ENCODE results near the gene CALCB. TPM values are rescaled to one million over a fixed set of nuclear protein-coding genes. Genes with fewer than 3 reads are reported as not detected.
"Not testable (repeated sequence)": the region's sequence is repeated elsewhere in the genome, so short reads cannot be mapped to it uniquely, and the experiment has no call there.

The CALCB gene
- total RNA-seq, 1 donor from 2014 or later: not detected

DNA sequence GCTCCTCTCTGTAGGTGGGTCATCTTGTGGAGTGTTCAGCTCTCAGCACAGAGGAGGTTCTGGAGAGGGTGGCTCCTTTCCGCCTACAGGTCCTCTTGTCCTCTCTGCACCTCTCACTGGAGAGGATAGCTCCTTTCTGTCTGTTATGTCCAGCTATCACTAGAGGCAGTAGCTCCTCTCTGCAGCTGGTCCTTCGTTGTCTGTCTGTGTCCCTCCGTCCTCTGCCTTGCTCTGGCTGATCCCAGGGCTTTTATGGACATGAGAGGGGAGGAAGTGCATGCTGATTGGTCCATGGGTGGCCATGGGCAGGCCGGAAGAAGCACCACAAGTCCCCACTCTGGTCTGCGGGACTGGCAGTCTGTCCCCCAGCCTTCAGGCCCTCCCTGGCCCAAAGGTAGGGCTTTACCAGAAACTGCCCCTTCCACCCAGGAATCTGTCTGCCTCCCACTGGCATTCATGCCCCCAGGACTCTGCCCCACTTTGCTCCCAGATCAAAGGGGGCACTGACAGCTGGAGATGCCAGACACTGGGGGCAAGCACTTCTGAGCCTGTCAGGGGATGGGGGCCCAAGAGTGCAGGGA is 38.6 kb upstream of the CALCB start:
- Mint-ChIP-seq H3K4me1 (ENCODE audit: low read depth) (no peaks in the 10 kb centered on the region), H3K27me3 (peaks cover 18% of the 10 kb centered on the region), H3K36me3 (ENCODE audit: insufficient read depth) (no peaks in the 10 kb centered on the region), H3K9me3 (ENCODE audit: low read depth) (no peaks in the 10 kb centered on the region), H3K27ac (no peak overlapping the region), H3K4me3 (ENCODE audit: low read depth) (no peak overlapping the region)
- no peak for DNase-seq (ENCODE audit: low spot score, unreplicated experiment)
- TF ChIP-seq, protein P1, sequence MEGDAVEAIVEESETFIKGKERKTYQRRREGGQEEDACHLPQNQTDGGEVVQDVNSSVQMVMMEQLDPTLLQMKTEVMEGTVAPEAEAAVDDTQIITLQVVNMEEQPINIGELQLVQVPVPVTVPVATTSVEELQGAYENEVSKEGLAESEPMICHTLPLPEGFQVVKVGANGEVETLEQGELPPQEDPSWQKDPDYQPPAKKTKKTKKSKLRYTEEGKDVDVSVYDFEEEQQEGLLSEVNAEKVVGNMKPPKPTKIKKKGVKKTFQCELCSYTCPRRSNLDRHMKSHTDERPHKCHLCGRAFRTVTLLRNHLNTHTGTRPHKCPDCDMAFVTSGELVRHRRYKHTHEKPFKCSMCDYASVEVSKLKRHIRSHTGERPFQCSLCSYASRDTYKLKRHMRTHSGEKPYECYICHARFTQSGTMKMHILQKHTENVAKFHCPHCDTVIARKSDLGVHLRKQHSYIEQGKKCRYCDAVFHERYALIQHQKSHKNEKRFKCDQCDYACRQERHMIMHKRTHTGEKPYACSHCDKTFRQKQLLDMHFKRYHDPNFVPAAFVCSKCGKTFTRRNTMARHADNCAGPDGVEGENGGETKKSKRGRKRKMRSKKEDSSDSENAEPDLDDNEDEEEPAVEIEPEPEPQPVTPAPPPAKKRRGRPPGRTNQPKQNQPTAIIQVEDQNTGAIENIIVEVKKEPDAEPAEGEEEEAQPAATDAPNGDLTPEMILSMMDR (IDR thresholded peaks at IDR 0.05; ENCODE audit: unreplicated experiment): no peak

DNA sequence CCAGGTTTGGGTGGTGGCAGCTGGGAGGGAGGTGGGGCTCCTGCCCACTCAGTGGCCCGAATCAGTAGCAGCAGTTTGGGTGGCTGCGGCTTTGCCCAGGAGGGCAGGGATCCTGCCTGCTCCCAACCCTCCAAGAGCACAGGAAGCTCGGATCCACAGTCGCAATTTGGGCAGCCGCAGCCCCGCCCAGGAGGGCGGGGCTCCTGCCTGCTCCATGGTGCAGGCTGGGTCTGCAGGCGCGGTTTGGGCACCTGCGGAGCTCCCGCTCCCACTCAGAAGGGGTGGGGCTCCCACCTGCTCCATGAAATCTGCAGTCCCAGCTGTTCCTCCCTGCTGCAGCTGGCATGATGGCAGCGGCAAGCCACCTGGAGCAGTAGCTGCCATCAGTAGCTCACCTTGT is 38.1 kb upstream of the CALCB start:
- TF ChIP-seq, protein P1 (IDR thresholded peaks at IDR 0.05; ENCODE audit: unreplicated experiment): no peak
- Mint-ChIP-seq H3K27me3 (peaks cover 18% of the 10 kb centered on the region), H3K4me3 (ENCODE audit: low read depth) (no peak overlapping the region), H3K27ac (no peak overlapping the region), H3K9me3 (ENCODE audit: low read depth) (no peaks in the 10 kb centered on the region), H3K4me1 (ENCODE audit: low read depth) (no peaks in the 10 kb centered on the region), H3K36me3 (ENCODE audit: insufficient read depth) (no peaks in the 10 kb centered on the region)
- no peak for DNase-seq (ENCODE audit: low spot score, unreplicated experiment)

DNA sequence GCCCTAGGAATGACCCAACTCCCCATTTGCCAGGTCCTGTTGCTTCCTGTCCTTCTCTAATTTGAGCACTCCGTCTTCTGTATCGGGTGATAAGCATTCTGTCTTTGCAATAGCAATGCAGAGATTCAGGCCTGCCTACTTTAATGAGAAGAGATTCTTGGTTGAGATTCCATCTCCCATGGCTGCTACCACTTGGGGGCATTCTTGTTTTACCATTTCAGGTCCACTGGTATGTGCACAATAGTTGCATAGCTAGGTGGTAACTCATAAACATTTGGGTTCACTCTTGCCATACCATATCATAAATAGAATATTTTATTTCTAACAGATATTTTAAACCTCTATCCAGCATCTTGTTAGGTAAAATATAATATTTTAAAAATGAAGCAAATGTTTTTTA is 34.4 kb upstream of the CALCB start:
- Mint-ChIP-seq H3K27ac (no peak overlapping the region), H3K36me3 (ENCODE audit: insufficient read depth) (no peaks in the 10 kb centered on the region), H3K9me3 (ENCODE audit: low read depth) (no peaks in the 10 kb centered on the region), H3K27me3 (peaks cover 4% of the 10 kb centered on the region), H3K4me1 (ENCODE audit: low read depth) (no peaks in the 10 kb centered on the region), H3K4me3 (ENCODE audit: low read depth) (no peak overlapping the region)
- no peak for DNase-seq (ENCODE audit: low spot score, unreplicated experiment)
- TF ChIP-seq, protein P1 (IDR thresholded peaks at IDR 0.05; ENCODE audit: unreplicated experiment): no peak

DNA sequence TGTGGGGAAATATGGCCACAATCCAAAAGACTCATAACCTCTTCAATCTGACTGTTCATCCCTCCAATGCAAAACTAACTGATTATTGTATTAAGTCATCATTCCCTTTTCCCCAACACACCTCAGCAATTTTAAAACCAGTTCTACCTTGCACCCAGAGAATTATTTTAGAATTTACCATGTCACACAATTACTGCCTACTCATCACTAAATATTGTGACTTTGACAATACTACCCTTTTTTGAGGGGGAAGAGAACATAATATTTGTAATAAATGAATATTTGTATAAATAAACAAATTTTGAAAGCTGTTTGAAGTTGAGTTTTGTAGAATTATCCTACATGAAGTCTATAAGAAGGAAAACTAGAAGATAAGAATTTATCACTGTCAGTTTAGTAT is 28.2 kb upstream of the CALCB start:
- H3K27ac Mint-ChIP-seq: no peak overlapping the region
- no peaks in the 10 kb centered on the region for H3K4me1 Mint-ChIP-seq (ENCODE audit: low read depth)
- H3K36me3 Mint-ChIP-seq (ENCODE audit: insufficient read depth): no peaks in the 10 kb centered on the region
- no peak overlapping the region for H3K4me3 Mint-ChIP-seq (ENCODE audit: low read depth)
- no peaks in the 10 kb centered on the region for H3K9me3 Mint-ChIP-seq (ENCODE audit: low read depth)
- DNase-seq (ENCODE audit: low spot score, unreplicated experiment): no peak
- TF ChIP-seq, protein P1 (IDR thresholded peaks at IDR 0.05; ENCODE audit: unreplicated experiment): no peak
- no peaks in the 10 kb centered on the region for H3K27me3 Mint-ChIP-seq

DNA sequence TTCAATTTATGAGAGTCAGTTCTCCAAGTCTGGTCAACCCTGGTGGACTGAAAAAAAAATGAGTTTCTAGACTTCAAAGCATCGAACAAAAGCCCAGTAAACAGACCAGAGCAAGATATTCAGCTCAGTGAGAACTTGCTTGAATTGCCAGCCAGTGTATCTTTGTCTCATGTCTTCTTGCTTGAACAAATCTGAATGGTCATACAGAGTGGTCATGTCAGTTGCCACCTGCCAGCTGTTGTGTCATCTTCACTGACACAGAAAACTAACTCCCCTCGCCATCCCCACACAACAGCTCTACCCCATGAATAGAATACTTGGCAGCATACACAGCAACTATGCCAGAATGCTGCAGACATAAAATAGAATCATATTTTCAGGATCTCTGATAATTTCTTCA is 27.5 kb upstream of the CALCB start:
- no peak for DNase-seq (ENCODE audit: low spot score, unreplicated experiment)
- no peak overlapping the region for H3K27ac Mint-ChIP-seq
- H3K36me3 Mint-ChIP-seq (ENCODE audit: insufficient read depth): no peaks in the 10 kb centered on the region
- H3K4me3 Mint-ChIP-seq (ENCODE audit: low read depth): no peak overlapping the region
- no peaks in the 10 kb centered on the region for H3K4me1 Mint-ChIP-seq (ENCODE audit: low read depth)
- no peaks in the 10 kb centered on the region for H3K27me3 Mint-ChIP-seq
- no peaks in the 10 kb centered on the region for H3K9me3 Mint-ChIP-seq (ENCODE audit: low read depth)
- TF ChIP-seq, protein P1 (IDR thresholded peaks at IDR 0.05; ENCODE audit: unreplicated experiment): no peak

DNA sequence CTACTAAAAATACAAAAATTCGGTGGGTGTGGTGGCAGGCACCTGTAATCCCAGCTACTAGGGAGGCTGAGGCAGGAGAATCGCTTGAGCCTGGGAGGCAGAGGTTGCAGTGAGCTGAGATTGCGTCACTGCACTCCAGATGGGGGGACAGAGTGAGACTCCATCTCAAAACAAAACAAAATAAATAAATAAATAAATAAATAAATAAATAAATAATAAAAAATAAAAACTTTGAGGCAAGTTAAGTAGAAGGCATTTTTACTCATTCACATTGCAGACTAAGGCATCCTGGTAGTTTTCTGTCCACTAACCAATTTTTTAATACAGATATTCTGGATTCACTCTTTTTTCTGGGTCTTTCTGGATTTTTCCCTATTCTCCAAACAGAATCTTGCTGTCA is 26.7 kb upstream of the CALCB start:
- not testable (repeated sequence) for H3K36me3 Mint-ChIP-seq (ENCODE audit: insufficient read depth); DNase-seq (ENCODE audit: low spot score, unreplicated experiment); H3K9me3 Mint-ChIP-seq (ENCODE audit: low read depth); H3K4me1 Mint-ChIP-seq (ENCODE audit: low read depth); H3K4me3 Mint-ChIP-seq (ENCODE audit: low read depth); H3K27me3 Mint-ChIP-seq; H3K27ac Mint-ChIP-seq
